ENCODE results near the gene CLCNKA. TPM values are rescaled to one million over a fixed set of nuclear protein-coding genes. Genes with fewer than 3 reads are reported as not detected.
"Not testable (repeated sequence)": the region's sequence is repeated elsewhere in the genome, so short reads cannot be mapped to it uniquely, and the experiment has no call there.

Gene CLCNKA
- total RNA-seq, 1 donor from 2014 or later = 3.2 TPM

DNA sequence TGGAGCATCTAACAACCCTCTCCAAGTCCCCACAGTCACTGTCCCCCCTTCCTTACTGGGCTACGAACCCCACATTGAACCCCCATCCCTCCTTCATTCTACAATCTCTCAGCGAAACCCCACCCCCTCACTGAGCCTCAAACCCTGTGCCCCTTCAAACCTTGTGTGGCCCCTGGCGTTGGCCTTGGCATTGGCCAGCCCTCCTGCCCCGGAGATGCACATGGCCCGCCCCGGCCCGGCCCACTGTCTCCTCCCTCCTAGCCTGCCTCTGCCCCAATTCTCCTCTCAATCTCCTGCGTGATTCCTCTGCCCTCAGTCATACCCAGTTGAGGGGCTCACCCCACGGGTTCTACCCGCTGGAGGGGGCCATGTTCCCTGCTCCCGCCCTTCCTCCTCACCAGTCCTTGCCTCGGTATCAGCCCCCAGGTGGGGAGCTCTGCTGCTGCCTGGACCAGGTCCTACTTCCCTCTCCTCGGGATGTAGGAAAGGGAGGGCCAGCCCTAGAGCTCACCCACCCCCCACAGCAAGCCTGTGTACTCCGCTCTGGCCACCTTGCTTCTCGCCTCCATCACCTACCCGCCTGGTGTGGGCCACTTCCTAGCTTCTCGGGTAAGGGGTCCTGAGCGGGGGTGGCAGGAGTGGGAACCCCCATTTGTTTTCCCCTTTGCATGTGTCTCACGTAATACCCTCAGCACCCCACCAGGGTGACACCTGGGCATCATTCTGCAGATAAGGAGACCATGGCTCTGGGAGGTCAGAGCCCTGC, 6.6 kb downstream of the CLCNKA start:
- no peaks in the 10 kb centered on the region for H3K36me3 Mint-ChIP-seq
- H3K27me3 Mint-ChIP-seq (ENCODE audit: low read depth) = peaks cover 2% of the 10 kb centered on the region
- no peak for DNase-seq (ENCODE audit: low spot score in 2 of 2, unreplicated experiment in 2 of 2)
- no peaks in the 10 kb centered on the region for H3K9me3 Mint-ChIP-seq
- no peak overlapping the region for H3K4me3 Mint-ChIP-seq
- H3K4me1 Mint-ChIP-seq = peaks cover 9% of the 10 kb centered on the region
- TF ChIP-seq CTCF (IDR thresholded peaks at IDR 0.05; ENCODE audit: unreplicated experiment) = peak; percentile 23
- H3K27ac Mint-ChIP-seq = no peak overlapping the region

GRCh38 chr1:16029003-16029268, 7.1 kb downstream of the CLCNKA start:
- H3K9me3 Mint-ChIP-seq; H3K4me1 Mint-ChIP-seq; DNase-seq (ENCODE audit: low spot score in 2 of 2, unreplicated experiment in 2 of 2); H3K36me3 Mint-ChIP-seq; H3K4me3 Mint-ChIP-seq; H3K27ac Mint-ChIP-seq; H3K27me3 Mint-ChIP-seq (ENCODE audit: low read depth): not testable (repeated sequence)
- peak; percentile 16 for TF ChIP-seq CTCF (IDR thresholded peaks at IDR 0.05; ENCODE audit: unreplicated experiment)

- peaks cover 2% of the 10 kb centered on the region for H3K27me3 Mint-ChIP-seq (ENCODE audit: low read depth)
- no peak overlapping the region for H3K27ac Mint-ChIP-seq
- H3K36me3 Mint-ChIP-seq = no peaks in the 10 kb centered on the region
- no peak for TF ChIP-seq CTCF (IDR thresholded peaks at IDR 0.05; ENCODE audit: unreplicated experiment)
- H3K4me1 Mint-ChIP-seq = peaks cover 9% of the 10 kb centered on the region
- DNase-seq (ENCODE audit: low spot score in 2 of 2, unreplicated experiment in 2 of 2) = no peak
- H3K4me3 Mint-ChIP-seq = no peak overlapping the region
- no peaks in the 10 kb centered on the region for H3K9me3 Mint-ChIP-seq
These were observed 7.5 kb downstream of the CLCNKA start for GRCh38 chr1:16029288-16029687.

DNA sequence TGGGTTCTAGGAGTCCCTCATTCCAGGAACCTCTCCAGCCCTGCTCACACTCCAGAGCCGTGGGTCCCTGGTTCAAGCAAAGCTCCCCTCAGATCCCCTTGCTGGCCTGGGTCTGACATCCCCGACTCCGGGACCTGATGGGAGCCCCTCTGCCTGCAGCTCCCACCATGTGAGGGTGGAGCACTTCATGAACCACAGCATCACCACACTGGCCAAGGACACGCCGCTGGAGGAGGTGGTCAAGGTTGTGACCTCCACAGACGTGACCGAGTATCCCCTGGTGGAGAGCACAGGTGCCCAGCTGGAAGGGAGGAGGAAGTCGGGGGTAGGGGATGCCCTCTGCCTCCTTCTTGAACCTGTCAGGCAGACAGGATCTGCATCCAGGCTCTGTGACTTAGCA, 9.7 kb downstream of the CLCNKA start:
- Mint-ChIP-seq H3K4me3 (no peak overlapping the region), H3K27ac (no peak overlapping the region), H3K9me3 (no peaks in the 10 kb centered on the region), H3K4me1 (peaks cover 9% of the 10 kb centered on the region), H3K27me3 (ENCODE audit: low read depth) (peaks cover 2% of the 10 kb centered on the region), H3K36me3 (no peaks in the 10 kb centered on the region)
- TF ChIP-seq CTCF (IDR thresholded peaks at IDR 0.05; ENCODE audit: unreplicated experiment) = no peak
- DNase-seq (ENCODE audit: low spot score in 2 of 2, unreplicated experiment in 2 of 2) = no peak

DNA sequence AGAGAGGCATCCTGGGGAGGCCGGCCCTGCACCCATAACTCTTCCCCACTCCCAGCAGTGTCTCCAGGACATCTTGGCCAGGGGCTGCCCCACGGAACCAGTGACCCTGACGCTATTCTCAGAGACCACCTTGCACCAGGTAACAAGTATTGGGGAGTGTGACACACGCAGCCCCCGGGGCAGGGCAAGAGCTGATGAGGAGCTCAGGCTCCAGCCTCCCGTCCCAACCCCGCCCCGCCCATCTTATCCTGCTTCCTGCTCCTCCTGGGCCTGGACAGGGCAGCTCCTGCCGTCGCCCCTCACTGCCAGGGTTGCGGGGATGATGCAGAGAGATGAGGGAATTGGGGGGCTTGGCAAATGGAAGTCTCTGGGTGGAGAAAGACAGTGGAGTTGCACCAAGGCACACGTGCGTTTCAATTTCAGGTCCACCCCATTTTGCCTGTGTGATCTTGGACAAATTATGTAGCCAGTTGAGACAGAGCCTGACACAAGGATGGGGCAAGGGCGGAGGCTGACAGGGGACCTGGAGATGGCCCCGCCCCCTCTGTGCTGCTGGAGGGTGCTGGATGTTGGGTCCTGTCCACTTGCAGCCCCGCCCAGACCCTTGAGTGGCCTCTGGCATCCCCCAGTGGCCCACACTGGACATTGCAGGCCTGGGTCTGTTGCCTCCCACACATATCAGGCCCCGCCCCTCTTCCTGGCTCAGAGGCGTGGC, 10.7 kb downstream of the CLCNKA start:
- TF ChIP-seq CTCF (IDR thresholded peaks at IDR 0.05; ENCODE audit: unreplicated experiment) = peak; percentile 73
- H3K27me3 Mint-ChIP-seq (ENCODE audit: low read depth) = peaks cover 2% of the 10 kb centered on the region
- peak overlapping the region; percentile 41 for H3K27ac Mint-ChIP-seq
- no peak overlapping the region for H3K4me3 Mint-ChIP-seq
- H3K36me3 Mint-ChIP-seq = no peaks in the 10 kb centered on the region
- H3K4me1 Mint-ChIP-seq = peaks cover 9% of the 10 kb centered on the region
- DNase-seq (ENCODE audit: low spot score in 2 of 2, unreplicated experiment in 2 of 2) = peak; percentile 75 to 83
- H3K9me3 Mint-ChIP-seq = no peaks in the 10 kb centered on the region
